ENCODE data around the gene MMADHC. TPM values are rescaled to one million over a fixed set of nuclear protein-coding genes. Genes with fewer than 3 reads are reported as not detected.
A peak's percentile ranks its signal among the peaks of the same experiment; 100 is the strongest.

MMADHC gene
- total RNA-seq, 2 experiments from 2014 or later: 130 to 132 TPM

- ATAC-seq: no peak
- peak; percentile 96 for TF ChIP-seq CTCF (IDR thresholded peaks at IDR 0.05)
- H3K4me1 Mint-ChIP-seq (ENCODE audit: low read depth): no peaks in the 10 kb centered on the region
- H3K27me3 Mint-ChIP-seq: peaks cover 4% of the 10 kb centered on the region
- ChIA-PET POLR2A (no interaction called here), CTCF (interaction anchor here (0.6 to 5.1 kb wide), 34 partner anchors 9 to 1678 kb away, joined by 3 to 66 read pairs (median 3); partner anchors contain the start of gene LYPD6)
- no peak overlapping the region for H3K27ac Mint-ChIP-seq
- peak; percentile 10 for DNase-seq
- H3K36me3 Mint-ChIP-seq (ENCODE audit: low read depth): no peaks in the 10 kb centered on the region
- intact Hi-C loops (cut with micrococcal nuclease): loop anchor here (1.0 kb wide), 1 partner anchor 544 kb away; no protein-coding TSS in a partner anchor
- no peaks in the 10 kb centered on the region for H3K9me3 Mint-ChIP-seq
- no peak overlapping the region for H3K4me3 Mint-ChIP-seq
Observed at GRCh38 chr2:149561309-149561926, 26.2 kb downstream of the MMADHC start.

- Mint-ChIP-seq H3K9me3 (no peaks in the 10 kb centered on the region), H3K36me3 (ENCODE audit: low read depth) (no peaks in the 10 kb centered on the region), H3K4me3 (no peak overlapping the region), H3K27ac (no peak overlapping the region), H3K27me3 (peaks cover 4% of the 10 kb centered on the region), H3K4me1 (ENCODE audit: low read depth) (no peaks in the 10 kb centered on the region)
- ChIA-PET CTCF (interaction anchor here (5.1 kb wide), 1 partner anchor 544 kb away, joined by 66 read pairs; no protein-coding TSS in a partner anchor), POLR2A (no interaction called here)
- ATAC-seq (no peak), DNase-seq (no peak)
- intact Hi-C loops (cut with micrococcal nuclease): no loop called here
- TF ChIP-seq CTCF (IDR thresholded peaks at IDR 0.05): no peak
Observed at GRCh38 chr2:149559341-149560068, 28.1 kb downstream of the MMADHC start.

DNA sequence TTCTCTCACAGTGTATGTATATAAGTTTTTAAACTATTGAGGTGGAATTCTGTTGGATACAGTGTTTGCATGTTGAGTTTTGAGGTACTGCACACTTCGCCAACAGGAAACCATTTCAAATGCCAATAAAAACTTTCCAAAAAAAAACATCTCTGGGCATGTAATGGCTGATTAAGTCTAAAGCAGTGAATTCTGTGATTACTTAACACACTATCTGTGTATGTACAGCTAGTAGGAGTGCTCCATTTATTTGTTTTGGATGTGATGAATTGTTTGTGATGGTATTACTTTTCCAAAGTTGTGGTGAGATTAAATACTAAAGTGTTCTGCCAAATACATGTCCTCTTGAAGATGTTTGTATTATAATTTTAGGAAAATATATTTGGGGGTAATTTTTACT is 31.1 kb downstream of the MMADHC start:
- DNase-seq (no peak), ATAC-seq (no peak)
- no peaks in the 10 kb centered on the region for H3K4me1 Mint-ChIP-seq (ENCODE audit: low read depth)
- H3K9me3 Mint-ChIP-seq: no peaks in the 10 kb centered on the region
- H3K27me3 Mint-ChIP-seq: peaks cover 9% of the 10 kb centered on the region
- H3K4me3 Mint-ChIP-seq: no peak overlapping the region
- ChIA-PET POLR2A (no interaction called here), CTCF (no interaction called here)
- H3K36me3 Mint-ChIP-seq (ENCODE audit: low read depth): no peaks in the 10 kb centered on the region
- intact Hi-C loops (cut with micrococcal nuclease): no loop called here
- no peak for TF ChIP-seq CTCF (IDR thresholded peaks at IDR 0.05)
- H3K27ac Mint-ChIP-seq: no peak overlapping the region

- Mint-ChIP-seq H3K4me1 (ENCODE audit: low read depth) (no peaks in the 10 kb centered on the region), H3K4me3 (no peak overlapping the region), H3K9me3 (no peaks in the 10 kb centered on the region), H3K27me3 (peaks cover 5% of the 10 kb centered on the region), H3K27ac (no peak overlapping the region), H3K36me3 (ENCODE audit: low read depth) (no peaks in the 10 kb centered on the region)
- no peak for TF ChIP-seq CTCF (IDR thresholded peaks at IDR 0.05)
- ATAC-seq (no peak), DNase-seq (no peak)
- ChIA-PET POLR2A (no interaction called here), CTCF (interaction anchor here (1.4 to 2.0 kb wide), 2 partner anchors 8 to 536 kb away, joined by 4 to 11 read pairs; no protein-coding TSS in a partner anchor)
- intact Hi-C loops (cut with micrococcal nuclease): no loop called here
Observed at GRCh38 chr2:149552830-149553229, 34.7 kb downstream of the MMADHC start.

DNA sequence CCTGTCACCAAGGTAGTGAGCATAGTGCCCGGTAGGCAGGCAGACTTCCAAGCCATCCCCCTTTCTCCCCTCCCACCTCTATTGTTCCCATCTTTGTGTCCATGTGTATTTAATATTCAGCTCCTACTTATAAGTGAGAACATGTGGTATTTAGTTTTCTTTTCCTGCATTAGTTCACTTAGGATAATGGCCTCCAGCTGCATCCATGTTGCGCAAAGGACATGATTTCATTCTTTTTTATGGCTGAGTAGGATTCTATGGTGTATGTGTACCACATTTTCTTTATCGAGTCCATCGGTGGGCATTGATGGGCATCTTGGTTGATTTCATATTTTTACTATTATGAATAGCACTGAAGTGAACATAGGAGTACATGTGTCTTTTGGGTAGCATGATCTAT is 35.3 kb downstream of the MMADHC start:
- H3K9me3 Mint-ChIP-seq: no peaks in the 10 kb centered on the region
- no peaks in the 10 kb centered on the region for H3K4me1 Mint-ChIP-seq (ENCODE audit: low read depth)
- DNase-seq (no peak), ATAC-seq (no peak)
- no peaks in the 10 kb centered on the region for H3K36me3 Mint-ChIP-seq (ENCODE audit: low read depth)
- no peak for TF ChIP-seq CTCF (IDR thresholded peaks at IDR 0.05)
- no peak overlapping the region for H3K4me3 Mint-ChIP-seq
- CTCF ChIA-PET: interaction anchor here (1.4 to 2.0 kb wide), 2 partner anchors 9 to 535 kb away, joined by 4 to 11 read pairs; no protein-coding TSS in a partner anchor
- intact Hi-C loops (cut with micrococcal nuclease): no loop called here
- H3K27me3 Mint-ChIP-seq: peaks cover 5% of the 10 kb centered on the region
- POLR2A ChIA-PET: no interaction called here
- no peak overlapping the region for H3K27ac Mint-ChIP-seq
